22Rv1 (cell line): ENCODE data around the gene GRIA1.

Experiments
- H3K27ac ChIP-seq: fragments of 450-650 bp; 2 replicates; pipeline ENCODE4 v1.5.1; 2017
- CTCF ChIP-seq: fragments of 450-650 bp; IDR thresholded peaks from 2 replicates; pipeline ENCODE4 v1.5.1; 2017; ENCODE audit warnings: mild to moderate bottlenecking
- ZFX ChIP-seq: fragments of 450-650 bp; IDR thresholded peaks from 2 replicates; pipeline ENCODE4 v1.6.1; 2017; ENCODE audit warnings: antibody characterized with exemption, borderline replicate concordance

The GRIA1 gene

GRCh38 chr5:153755913-153756500, 265.5 kb downstream of the GRIA1 start:
- H3K27ac ChIP-seq: no peak overlapping the region
- no peak for TF ChIP-seq CTCF
- no peak for TF ChIP-seq ZFX

GRCh38 chr5:153756540-153756939, 266.1 kb downstream of the GRIA1 start:
- H3K27ac ChIP-seq: no peak overlapping the region
- no peak for TF ChIP-seq ZFX
- no peak for TF ChIP-seq CTCF

DNA sequence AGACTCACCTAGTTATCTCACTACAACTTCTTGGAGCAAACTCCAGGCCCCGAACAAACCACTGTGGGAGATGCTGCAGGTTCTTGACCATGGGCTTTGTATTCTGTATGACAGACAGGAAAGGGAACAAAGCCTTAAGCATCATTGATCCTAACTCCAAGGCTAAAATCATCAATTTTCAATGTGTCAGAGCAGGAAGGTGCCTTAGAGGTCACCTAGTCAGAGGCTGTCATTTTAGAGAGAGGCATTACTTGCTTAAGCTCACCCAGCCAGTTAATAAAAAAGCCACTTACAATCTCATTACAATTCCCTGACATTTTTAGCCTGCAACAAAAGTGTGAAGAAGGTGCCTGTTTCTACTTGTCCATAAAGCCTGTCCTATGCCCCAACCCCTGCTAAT, 275.5 kb downstream of the GRIA1 start:
- no peak overlapping the region for H3K27ac ChIP-seq
- TF ChIP-seq ZFX: no peak
- no peak for TF ChIP-seq CTCF

- TF ChIP-seq CTCF (no peak), ZFX (no peak)
Measured at GRCh38 chr5:153767221-153768188, 277.0 kb downstream of the GRIA1 start.

GRCh38 chr5:153770066-153770465, 279.6 kb downstream of the GRIA1 start:
- no peak overlapping the region for H3K27ac ChIP-seq
- TF ChIP-seq ZFX (no peak), CTCF (no peak)

More at GRCh38 chr5:153767221-153768188, 277.0 kb downstream of the GRIA1 start:
- H3K27ac ChIP-seq: no peak overlapping the region

DNA sequence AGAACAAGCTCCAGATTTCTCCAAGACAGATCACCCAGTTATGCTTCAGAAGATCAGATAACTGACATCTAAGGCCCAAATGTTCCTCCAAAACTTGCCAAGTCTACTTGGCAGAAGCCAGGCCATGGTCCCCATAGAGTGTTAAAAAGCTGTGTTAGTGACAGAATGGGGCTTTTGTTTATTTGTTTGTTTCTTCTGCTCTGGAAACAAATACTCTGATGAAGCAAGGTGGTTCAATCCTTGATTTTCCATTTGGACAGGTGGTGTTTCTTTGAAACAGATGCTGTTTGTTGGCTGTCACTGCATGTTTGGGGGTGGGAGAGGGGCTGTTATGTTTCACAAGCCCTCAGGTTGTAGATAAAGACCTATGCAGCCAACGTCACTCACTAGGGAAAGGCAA, 284.2 kb downstream of the GRIA1 start:
- no peak for TF ChIP-seq CTCF
- no peak for TF ChIP-seq ZFX
- H3K27ac ChIP-seq: no peak overlapping the region

- no peak overlapping the region for H3K27ac ChIP-seq
- no peak for TF ChIP-seq CTCF
- TF ChIP-seq ZFX: no peak
Measured at GRCh38 chr5:153775923-153776322, 285.5 kb downstream of the GRIA1 start.
